ENCODE data around the gene ANTXR2. TPM values are rescaled to one million over a fixed set of nuclear protein-coding genes. Genes with fewer than 3 reads are reported as not detected.

ANTXR2 gene
- total and polyA plus RNA-seq, 2 donors (not counting 1 experiment from before 2014, with no cell fraction given) = 85.3 to 135 TPM

GRCh38 chr4:79857811-79858210 is 215.2 kb downstream of the ANTXR2 start:
- H3K27me3 ChIP-seq (ENCODE audit: control insufficient read depth, insufficient read depth, low read length) = peaks cover 4% of the 10 kb centered on the region
- H3K27ac ChIP-seq (ENCODE audit: insufficient read depth, low read length) = no peak overlapping the region
- H3K4me2 ChIP-seq (ENCODE audit: extremely low read depth, insufficient read depth, low read length) = no peak overlapping the region
- H3K4me3 ChIP-seq (replicated peaks in 1 of 4; ENCODE audit: control extremely low read depth in 1 of 4, insufficient read depth in 1 of 4, low read depth in 3 of 4, low read length in 4 of 4) = no peak overlapping the region
- no peaks in the 10 kb centered on the region for H3K79me2 ChIP-seq (ENCODE audit: control insufficient read depth, insufficient read depth, low read length)
- H3K9ac ChIP-seq (ENCODE audit: insufficient read depth, low read length) = no peak overlapping the region
- H3K4me1 ChIP-seq (ENCODE audit: control insufficient read depth, extremely low read depth, insufficient read depth, low read length) = no peaks in the 10 kb centered on the region
- H4K20me1 ChIP-seq (ENCODE audit: control insufficient read depth, extremely low read depth, insufficient read depth, low read length) = no peaks in the 10 kb centered on the region
- H2AFZ ChIP-seq (ENCODE audit: low read length) = no peak overlapping the region
- no peak for DNase-seq (ENCODE audit: low read depth in 2 of 2)
- H3K36me3 ChIP-seq (ENCODE audit: control insufficient read depth, insufficient read depth, low read length) = no peaks in the 10 kb centered on the region
- no peaks in the 10 kb centered on the region for H3K9me3 ChIP-seq (ENCODE audit: control insufficient read depth, insufficient read depth, low read depth, low read length)
- no peak for TF ChIP-seq EZH2 (IDR thresholded peaks at IDR 0.05; ENCODE audit: low read length, missing control alignments)

DNA sequence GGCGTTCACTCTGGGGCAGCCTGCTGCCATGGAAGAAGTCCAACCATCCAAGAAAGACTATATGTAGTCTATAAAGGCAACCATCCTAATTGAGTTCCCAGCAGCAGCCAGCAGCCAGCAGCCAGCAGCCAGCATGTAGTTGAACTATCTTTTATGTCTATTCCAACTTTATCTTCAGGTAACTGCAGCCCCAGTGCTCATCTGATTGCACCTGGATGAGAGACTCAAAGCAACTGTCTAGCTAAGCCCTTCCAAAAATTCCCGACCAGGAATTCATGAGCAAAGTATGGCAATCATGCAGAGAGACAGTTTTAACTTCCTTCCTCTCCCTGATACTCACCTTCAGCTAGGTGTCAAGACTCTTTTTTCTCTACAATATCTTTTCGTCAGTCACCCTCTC is 216.8 kb downstream of the ANTXR2 start:
- Histone ChIP-seq H4K20me1 (ENCODE audit: control insufficient read depth, extremely low read depth, insufficient read depth, low read length) (no peaks in the 10 kb centered on the region), H3K4me1 (ENCODE audit: control insufficient read depth, extremely low read depth, insufficient read depth, low read length) (no peaks in the 10 kb centered on the region), H3K36me3 (ENCODE audit: control insufficient read depth, insufficient read depth, low read length) (no peaks in the 10 kb centered on the region), H2AFZ (ENCODE audit: low read length) (no peak overlapping the region), H3K9ac (ENCODE audit: insufficient read depth, low read length) (no peak overlapping the region), H3K27me3 (ENCODE audit: control insufficient read depth, insufficient read depth, low read length) (peaks cover 4% of the 10 kb centered on the region), H3K27ac (ENCODE audit: insufficient read depth, low read length) (no peak overlapping the region), H3K4me2 (ENCODE audit: extremely low read depth, insufficient read depth, low read length) (no peak overlapping the region), H3K9me3 (ENCODE audit: control insufficient read depth, insufficient read depth, low read depth, low read length) (no peaks in the 10 kb centered on the region), H3K79me2 (ENCODE audit: control insufficient read depth, insufficient read depth, low read length) (no peaks in the 10 kb centered on the region), H3K4me3 (replicated peaks in 1 of 4; ENCODE audit: control extremely low read depth in 1 of 4, insufficient read depth in 1 of 4, low read depth in 3 of 4, low read length in 4 of 4) (no peak overlapping the region)
- TF ChIP-seq CTCF (conservative IDR thresholded peaks at IDR 0.05 in 1 of 2, IDR thresholded peaks at IDR 0.05 in 1 of 2; ENCODE audit: low read depth in 1 of 2, low read length in 2 of 2) (no peak), EZH2 (IDR thresholded peaks at IDR 0.05; ENCODE audit: low read length, missing control alignments) (no peak)
- DNase-seq (ENCODE audit: low read depth in 2 of 2) = no peak

DNA sequence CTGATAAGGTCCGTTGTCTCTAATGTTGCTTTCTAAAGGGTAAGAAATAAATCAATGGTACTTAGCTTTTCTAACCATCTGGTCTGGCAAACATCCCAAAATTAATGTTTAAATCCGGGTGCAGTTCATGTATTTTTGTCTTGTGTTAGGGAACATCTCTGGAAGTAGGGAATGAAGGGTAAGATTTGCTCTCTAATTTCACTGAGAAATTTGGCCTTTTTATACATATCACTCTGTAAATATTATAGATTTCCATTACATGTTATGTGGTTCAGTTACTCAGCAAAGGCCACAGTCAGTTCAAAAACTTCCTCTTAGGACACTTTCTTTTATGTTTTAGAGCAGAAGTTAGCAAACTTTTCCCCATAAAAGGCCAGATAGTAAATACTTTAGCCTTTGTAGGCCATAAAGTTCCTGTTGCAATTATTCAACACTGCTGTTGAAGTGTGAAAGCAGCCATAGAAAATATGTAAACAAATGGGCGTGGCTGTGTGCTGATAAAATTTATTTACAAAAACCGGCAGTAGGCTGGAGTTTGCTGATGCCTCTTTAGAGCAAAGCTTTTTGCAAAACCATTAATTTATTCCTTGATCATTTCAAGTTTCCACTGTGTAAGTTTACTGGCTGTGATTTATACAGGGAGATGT is 218.1 kb downstream of the ANTXR2 start:
- Histone ChIP-seq H4K20me1 (ENCODE audit: control insufficient read depth, extremely low read depth, insufficient read depth, low read length) (no peaks in the 10 kb centered on the region), H3K4me1 (ENCODE audit: control insufficient read depth, extremely low read depth, insufficient read depth, low read length) (no peaks in the 10 kb centered on the region), H2AFZ (ENCODE audit: low read length) (no peak overlapping the region), H3K36me3 (ENCODE audit: control insufficient read depth, insufficient read depth, low read length) (no peaks in the 10 kb centered on the region), H3K27ac (ENCODE audit: insufficient read depth, low read length) (no peak overlapping the region), H3K4me3 (replicated peaks in 1 of 4; ENCODE audit: control extremely low read depth in 1 of 4, insufficient read depth in 1 of 4, low read depth in 3 of 4, low read length in 4 of 4) (no peak overlapping the region), H3K4me2 (ENCODE audit: extremely low read depth, insufficient read depth, low read length) (no peak overlapping the region), H3K27me3 (ENCODE audit: control insufficient read depth, insufficient read depth, low read length) (peaks cover 4% of the 10 kb centered on the region), H3K79me2 (ENCODE audit: control insufficient read depth, insufficient read depth, low read length) (no peaks in the 10 kb centered on the region), H3K9me3 (ENCODE audit: control insufficient read depth, insufficient read depth, low read depth, low read length) (no peaks in the 10 kb centered on the region), H3K9ac (ENCODE audit: insufficient read depth, low read length) (no peak overlapping the region)
- no peak for TF ChIP-seq CTCF (conservative IDR thresholded peaks at IDR 0.05 in 1 of 2, IDR thresholded peaks at IDR 0.05 in 1 of 2; ENCODE audit: low read depth in 1 of 2, low read length in 2 of 2)
- TF ChIP-seq EZH2 (IDR thresholded peaks at IDR 0.05; ENCODE audit: low read length, missing control alignments) = no peak
- peak in 1 of 2 donors; percentile 72 for DNase-seq (ENCODE audit: low read depth in 2 of 2)

Data from fibroblast of lung (primary cell).